H9 (cell line): Measurements from ENCODE around the gene PNPLA6. TPM values are rescaled to one million over a fixed set of nuclear protein-coding genes. Genes with fewer than 3 reads are reported as not detected.

ENCODE experiments used
- DNase-seq: peaks from one replicate; pipeline ENCODE4 v3.0.0-alpha.2; 2017
- H2AFZ ChIP-seq: one replicate; pipeline ENCODE4 v1.6.1; 2013; ENCODE audit warnings: mild to moderate bottlenecking, low read length, control low read depth, moderate library complexity
- H2AK5ac ChIP-seq: 2 replicates; pipeline ENCODE4 v1.6.1; 2013; ENCODE audit warnings: low read length, control low read depth, mixed read lengths; ENCODE audit not compliant: insufficient read length
- H2BK120ac ChIP-seq: one replicate; pipeline ENCODE4 v1.6.1; 2013; ENCODE audit warnings: low read depth, mild to moderate bottlenecking, low read length, control low read depth, inconsistent platforms; ENCODE audit not compliant: poor library complexity, severe bottlenecking
- H2BK12ac ChIP-seq: 2 replicates; pipeline ENCODE4 v1.6.1; 2013; ENCODE audit warnings: low read length, control low read depth, mixed read lengths, low read depth; ENCODE audit not compliant: insufficient read length
- H2BK15ac ChIP-seq: 2 replicates; pipeline ENCODE4 v1.6.1; 2013; ENCODE audit warnings: low read depth, low read length, control low read depth
- H2BK20ac ChIP-seq: one replicate; pipeline ENCODE4 v1.6.1; 2013; ENCODE audit warnings: low read depth, mild to moderate bottlenecking, low read length, control low read depth, inconsistent platforms; ENCODE audit not compliant: poor library complexity, severe bottlenecking
- H2BK5ac ChIP-seq: 2 replicates; pipeline ENCODE4 v1.6.1; 2013; ENCODE audit warnings: low read length, control low read depth, mixed read lengths; ENCODE audit not compliant: insufficient read length
- H3K14ac ChIP-seq: 2 replicates; pipeline ENCODE4 v1.6.1; 2013; ENCODE audit warnings: low read length, control low read depth; ENCODE audit not compliant: insufficient read depth
- H3K18ac ChIP-seq: 2 replicates; pipeline ENCODE4 v1.6.1; 2013; ENCODE audit warnings: low read depth, mild to moderate bottlenecking, mixed read lengths, low read length, control low read depth; ENCODE audit not compliant: insufficient read length
- H3K23ac ChIP-seq: 2 replicates; pipeline ENCODE4 v1.6.1; 2013; ENCODE audit warnings: low read length, control low read depth, mixed read lengths, low read depth; ENCODE audit not compliant: insufficient read length
- H3K23me2 ChIP-seq: 2 replicates; pipeline ENCODE4 v1.6.1; 2013; ENCODE audit warnings: low read depth, mild to moderate bottlenecking, mixed read lengths, low read length, control low read depth; ENCODE audit not compliant: insufficient read length, poor library complexity, severe bottlenecking
- H3K27ac ChIP-seq: 2 replicates; pipeline ENCODE4 v1.5.1; 2013; ENCODE audit warnings: low read length, control low read depth, mixed read lengths, low read depth; ENCODE audit not compliant: insufficient read length
- H3K27me3 ChIP-seq: 2 replicates; pipeline ENCODE4 v1.6.1; 2013; ENCODE audit warnings: low read length, control low read depth, inconsistent platforms; ENCODE audit not compliant: insufficient read depth
- H3K4ac ChIP-seq: 2 replicates; pipeline ENCODE4 v1.6.1; 2013; ENCODE audit warnings: low read depth, mild to moderate bottlenecking, control low read depth, inconsistent platforms, low read length, moderate library complexity
- H3K4me1 ChIP-seq: 2 replicates; pipeline ENCODE4 v1.6.1; 2013; ENCODE audit warnings: low read length, control low read depth, inconsistent platforms; ENCODE audit not compliant: insufficient read depth
- H3K4me2 ChIP-seq: 2 replicates; pipeline ENCODE4 v1.6.1; 2013; ENCODE audit warnings: low read length, control low read depth, mixed read lengths; ENCODE audit not compliant: insufficient read length, insufficient read depth
- H3K56ac ChIP-seq: 2 replicates; pipeline ENCODE4 v1.6.1; 2013; ENCODE audit warnings: low read depth, mild to moderate bottlenecking, mixed read lengths, low read length, control low read depth; ENCODE audit not compliant: insufficient read length
- H3K79me1 ChIP-seq: 2 replicates; pipeline ENCODE4 v1.6.1; 2013; ENCODE audit warnings: low read depth, mild to moderate bottlenecking, moderate library complexity, low read length, control low read depth, inconsistent platforms; ENCODE audit not compliant: insufficient read depth, poor library complexity, severe bottlenecking
- H3K79me2 ChIP-seq: 2 replicates; pipeline ENCODE4 v1.6.1; 2013; ENCODE audit warnings: low read length, control low read depth, inconsistent platforms; ENCODE audit not compliant: insufficient read depth
- H3K9ac ChIP-seq: 2 replicates; pipeline ENCODE4 v1.6.1; 2013; ENCODE audit warnings: low read length, control low read depth, mixed read lengths; ENCODE audit not compliant: insufficient read length; ENCODE audit errors: extremely low read depth
- H3K9me3 ChIP-seq: one replicate; pipeline ENCODE4 v1.6.1; 2013; ENCODE audit warnings: low read depth, low read length, inconsistent platforms; ENCODE audit not compliant: control insufficient read depth
- H3T11ph ChIP-seq: one replicate; pipeline ENCODE4 v1.6.1; 2013; ENCODE audit warnings: mild to moderate bottlenecking, low read length, control low read depth, inconsistent platforms
- H4K20me1 ChIP-seq: one replicate; pipeline ENCODE4 v1.6.1; 2013; ENCODE audit not compliant: control insufficient read depth, insufficient read length, insufficient read depth
- H4K5ac ChIP-seq: 2 replicates; pipeline ENCODE4 v1.6.1; 2013; ENCODE audit warnings: low read depth, mild to moderate bottlenecking, mixed read lengths, low read length, control low read depth; ENCODE audit not compliant: insufficient read length
- H4K8ac ChIP-seq: replicated peaks from 2 replicates; pipeline ENCODE4 v1.6.1; 2013; ENCODE audit warnings: low read length, control low read depth, mixed read lengths, low read depth; ENCODE audit not compliant: insufficient read length
- H4K91ac ChIP-seq: 2 replicates; pipeline ENCODE4 v1.6.1; 2013; ENCODE audit warnings: low read depth, mild to moderate bottlenecking, moderate library complexity, mixed read lengths, low read length, control low read depth; ENCODE audit not compliant: insufficient read length
- H3K27ac Mint-ChIP-seq, 3 experiments: 2 replicates in 2 of 3; 3 replicates in 1 of 3; pipeline ENCODE4 v1.8.0; 2020 to 2021; ENCODE audit warnings: mixed read lengths in 3 of 3, mild to moderate bottlenecking in 1 of 3, moderate library complexity in 1 of 3
- H3K27me3 Mint-ChIP-seq: 2 replicates; pipeline ENCODE4 v1.8.0; 2021; ENCODE audit warnings: low read depth, mild to moderate bottlenecking, moderate library complexity, mixed read lengths
- H3K36me3 Mint-ChIP-seq, 3 experiments: 2 replicates in 2 of 3; 3 replicates in 1 of 3; pipeline ENCODE4 v1.8.0; 2020 to 2021; ENCODE audit warnings: low read depth in 3 of 3, mixed read lengths in 3 of 3; ENCODE audit not compliant: insufficient read depth in 1 of 3
- H3K4me1 Mint-ChIP-seq, 2 experiments: 2 replicates each; pipeline ENCODE4 v1.8.0; 2020; ENCODE audit warnings: mixed read lengths in 2 of 2
- H3K4me3 Mint-ChIP-seq, 2 experiments: 2 replicates in 1 of 2; 3 replicates in 1 of 2; pipeline ENCODE4 v1.8.0; 2020 to 2021; ENCODE audit warnings: mild to moderate bottlenecking in 2 of 2, mixed read lengths in 2 of 2, moderate library complexity in 1 of 2
- H3K9me3 Mint-ChIP-seq, 2 experiments: 2 replicates in 1 of 2; 3 replicates in 1 of 2; pipeline ENCODE4 v1.8.0; 2020; ENCODE audit warnings: mild to moderate bottlenecking in 2 of 2, mixed read lengths in 2 of 2, moderate library complexity in 1 of 2
- WGBS: extraction: QIAGEN DNeasy Blood & Tissue Kit; methylation state at CpG from one replicate; pipeline ENCODE4 v1.1.7; 2013; ENCODE audit warnings: missing lambda C conversion rate, low lambda C conversion rate, mixed read lengths; ENCODE audit not compliant: insufficient read length; ENCODE audit errors: extremely low coverage; 5-methylcytosine and 5-hydroxymethylcytosine counted together
- total RNA-seq: library from RNA; stranded (reverse); gene quantifications from 2 replicates; pipeline ENCODE4 v1.2.1, GENCODE V29; 2021
- TF ChIP-seq, protein P1 (sequence below): fragments of 200-600 bp; sonication (generic); conservative IDR thresholded peaks from 3 replicates; pipeline ENCODE4 v1.8.0; 2021; ENCODE audit warnings: antibody characterized with exemption, mild to moderate bottlenecking

Gene PNPLA6
- total RNA-seq, 1 experiment from 2014 or later, result 130 TPM

DNA sequence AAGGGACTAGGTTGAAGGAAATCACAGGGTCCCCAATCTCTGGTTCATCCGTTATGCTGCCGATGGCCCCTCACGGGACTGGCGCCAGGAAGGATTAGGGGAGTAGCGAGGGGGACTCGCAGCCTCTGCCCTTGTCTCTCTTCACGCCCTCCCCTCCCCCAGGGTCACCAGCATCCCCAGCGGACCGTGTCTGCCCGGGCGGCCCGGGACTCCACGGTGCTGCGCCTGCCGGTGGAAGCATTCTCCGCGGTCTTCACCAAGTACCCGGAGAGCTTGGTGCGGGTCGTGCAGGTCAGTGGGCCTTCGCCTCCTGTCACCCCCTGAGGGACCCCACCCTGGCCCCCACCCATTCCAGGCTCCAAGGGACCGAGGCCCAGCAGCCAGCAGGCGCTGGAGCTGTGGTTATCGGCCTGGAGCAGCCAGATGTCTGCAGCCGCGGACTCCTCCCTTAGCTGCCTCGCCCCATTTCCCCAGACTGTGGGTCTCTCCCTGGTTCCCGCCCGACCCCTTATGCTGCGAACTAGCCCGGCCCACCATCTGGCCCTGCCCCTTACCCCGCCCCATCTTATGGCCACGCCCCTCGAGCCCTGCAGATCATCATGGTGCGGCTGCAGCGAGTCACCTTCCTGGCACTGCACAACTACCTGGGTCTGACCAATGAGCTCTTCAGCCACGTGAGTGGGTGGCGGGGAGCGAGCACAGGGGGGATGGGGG, 5.4 kb downstream of the PNPLA6 start:
- H4K8ac ChIP-seq, result no peak overlapping the region
- H3K23me2 ChIP-seq, result no peaks in the 10 kb centered on the region
- H2BK120ac ChIP-seq, result no peak overlapping the region
- no peak overlapping the region for H2BK5ac ChIP-seq
- H2BK20ac ChIP-seq, result no peak overlapping the region
- no peaks in the 10 kb centered on the region for H3K79me1 ChIP-seq
- no peak overlapping the region for H3T11ph ChIP-seq
- H3K56ac ChIP-seq, result no peak overlapping the region
- H3K4ac ChIP-seq, result no peak overlapping the region
- Mint-ChIP-seq H3K36me3 (peaks cover 12 to 42% (median 35%) of the 10 kb centered on the region in 3 experiments; a peak in 6 of 7 replicates), H3K27ac (no peak overlapping the region; a peak in 1 of 7 replicates), H3K27me3 (no peaks in the 10 kb centered on the region), H3K9me3 (no peaks in the 10 kb centered on the region), H3K4me3 (no peak overlapping the region; a peak in 1 of 5 replicates), H3K4me1 (peaks cover 4 to 5% of the 10 kb centered on the region in 2 experiments)
- peaks cover 2% of the 10 kb centered on the region for H4K20me1 ChIP-seq
- no peak overlapping the region for H2BK12ac ChIP-seq
- H3K18ac ChIP-seq, result no peak overlapping the region
- H3K4me1 ChIP-seq, result no peaks in the 10 kb centered on the region
- no peak overlapping the region for H3K27ac ChIP-seq
- H3K27me3 ChIP-seq, result no peaks in the 10 kb centered on the region
- H4K91ac ChIP-seq, result no peak overlapping the region
- no peak overlapping the region for H3K14ac ChIP-seq
- no peaks in the 10 kb centered on the region for H3K79me2 ChIP-seq
- no peak overlapping the region for H3K4me2 ChIP-seq
- TF ChIP-seq, protein P1, sequence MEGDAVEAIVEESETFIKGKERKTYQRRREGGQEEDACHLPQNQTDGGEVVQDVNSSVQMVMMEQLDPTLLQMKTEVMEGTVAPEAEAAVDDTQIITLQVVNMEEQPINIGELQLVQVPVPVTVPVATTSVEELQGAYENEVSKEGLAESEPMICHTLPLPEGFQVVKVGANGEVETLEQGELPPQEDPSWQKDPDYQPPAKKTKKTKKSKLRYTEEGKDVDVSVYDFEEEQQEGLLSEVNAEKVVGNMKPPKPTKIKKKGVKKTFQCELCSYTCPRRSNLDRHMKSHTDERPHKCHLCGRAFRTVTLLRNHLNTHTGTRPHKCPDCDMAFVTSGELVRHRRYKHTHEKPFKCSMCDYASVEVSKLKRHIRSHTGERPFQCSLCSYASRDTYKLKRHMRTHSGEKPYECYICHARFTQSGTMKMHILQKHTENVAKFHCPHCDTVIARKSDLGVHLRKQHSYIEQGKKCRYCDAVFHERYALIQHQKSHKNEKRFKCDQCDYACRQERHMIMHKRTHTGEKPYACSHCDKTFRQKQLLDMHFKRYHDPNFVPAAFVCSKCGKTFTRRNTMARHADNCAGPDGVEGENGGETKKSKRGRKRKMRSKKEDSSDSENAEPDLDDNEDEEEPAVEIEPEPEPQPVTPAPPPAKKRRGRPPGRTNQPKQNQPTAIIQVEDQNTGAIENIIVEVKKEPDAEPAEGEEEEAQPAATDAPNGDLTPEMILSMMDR, result no peak
- peak; percentile 91 for DNase-seq
- WGBS, result no CpG with 5 or more reads among the region's 39 CpGs
- H2BK15ac ChIP-seq, result no peak overlapping the region
- H2AFZ ChIP-seq, result no peak overlapping the region
- H3K23ac ChIP-seq, result no peak overlapping the region
- no peak overlapping the region for H3K9ac ChIP-seq
- no peaks in the 10 kb centered on the region for H3K9me3 ChIP-seq
- no peak overlapping the region for H4K5ac ChIP-seq
- H2AK5ac ChIP-seq, result no peak overlapping the region
